ENCODE results near the gene TRIM46.
"Not testable (repeated sequence)": the region's sequence is repeated elsewhere in the genome, so short reads cannot be mapped to it uniquely, and the experiment has no call there.

DNA sequence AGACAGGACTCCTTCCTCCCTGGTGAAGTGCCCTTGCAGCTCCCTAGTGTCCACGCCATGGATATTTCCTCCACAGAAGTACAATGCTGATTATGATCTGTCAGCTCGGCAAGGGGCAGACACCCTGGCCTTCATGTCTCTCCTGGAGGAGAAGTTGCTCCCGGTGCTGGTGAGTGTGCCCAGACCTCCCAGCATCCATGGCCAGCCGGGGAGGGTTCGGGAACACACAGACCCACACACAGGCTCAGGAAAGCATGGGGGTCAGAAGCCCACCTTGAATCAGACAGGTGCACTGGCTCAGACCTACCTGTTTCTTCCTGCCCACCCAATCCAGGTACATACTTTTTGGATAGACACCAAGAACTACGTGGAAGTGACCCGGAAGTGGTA lies 38.4 kb downstream of the TRIM46 start:
- TF ChIP-seq, protein P1, sequence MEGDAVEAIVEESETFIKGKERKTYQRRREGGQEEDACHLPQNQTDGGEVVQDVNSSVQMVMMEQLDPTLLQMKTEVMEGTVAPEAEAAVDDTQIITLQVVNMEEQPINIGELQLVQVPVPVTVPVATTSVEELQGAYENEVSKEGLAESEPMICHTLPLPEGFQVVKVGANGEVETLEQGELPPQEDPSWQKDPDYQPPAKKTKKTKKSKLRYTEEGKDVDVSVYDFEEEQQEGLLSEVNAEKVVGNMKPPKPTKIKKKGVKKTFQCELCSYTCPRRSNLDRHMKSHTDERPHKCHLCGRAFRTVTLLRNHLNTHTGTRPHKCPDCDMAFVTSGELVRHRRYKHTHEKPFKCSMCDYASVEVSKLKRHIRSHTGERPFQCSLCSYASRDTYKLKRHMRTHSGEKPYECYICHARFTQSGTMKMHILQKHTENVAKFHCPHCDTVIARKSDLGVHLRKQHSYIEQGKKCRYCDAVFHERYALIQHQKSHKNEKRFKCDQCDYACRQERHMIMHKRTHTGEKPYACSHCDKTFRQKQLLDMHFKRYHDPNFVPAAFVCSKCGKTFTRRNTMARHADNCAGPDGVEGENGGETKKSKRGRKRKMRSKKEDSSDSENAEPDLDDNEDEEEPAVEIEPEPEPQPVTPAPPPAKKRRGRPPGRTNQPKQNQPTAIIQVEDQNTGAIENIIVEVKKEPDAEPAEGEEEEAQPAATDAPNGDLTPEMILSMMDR (IDR thresholded peaks at IDR 0.05; ENCODE audit: insufficient read depth, low read depth, low read length) = not testable (repeated sequence)
- not testable (repeated sequence) for TF ChIP-seq EZH2 (IDR thresholded peaks at IDR 0.05; ENCODE audit: insufficient read depth, low read length)

All from astrocyte (in vitro differentiated cells and primary cell).